Keratinocyte (primary cell): ENCODE measurements around the gene POM121C.
"Not testable (repeated sequence)": the region's sequence is repeated elsewhere in the genome, so short reads cannot be mapped to it uniquely, and the experiment has no call there.

Experiments used
- CTCF ChIP-seq, 3 experiments: IDR thresholded peaks in 1 of 3; conservative IDR thresholded peaks in 1 of 3; optimal IDR thresholded peaks in 1 of 3; 2 replicates in 2 of 3; 3 replicates in 1 of 3; pipeline versions ENCODE3 to v1.5.1; 2011; ENCODE audit warnings: low read length in 3 of 3, mild to moderate bottlenecking in 3 of 3, moderate library complexity in 2 of 3, control low read depth in 1 of 3, inconsistent platforms in 1 of 3; ENCODE audit not compliant: insufficient read depth in 2 of 3; ENCODE audit errors: extremely low read depth in 1 of 3
- EZH2 ChIP-seq: IDR thresholded peaks from one replicate; pipeline ENCODE4 v1.6.1; 2012; ENCODE audit warnings: inconsistent platforms, mild to moderate bottlenecking, low read length, moderate library complexity

DNA sequence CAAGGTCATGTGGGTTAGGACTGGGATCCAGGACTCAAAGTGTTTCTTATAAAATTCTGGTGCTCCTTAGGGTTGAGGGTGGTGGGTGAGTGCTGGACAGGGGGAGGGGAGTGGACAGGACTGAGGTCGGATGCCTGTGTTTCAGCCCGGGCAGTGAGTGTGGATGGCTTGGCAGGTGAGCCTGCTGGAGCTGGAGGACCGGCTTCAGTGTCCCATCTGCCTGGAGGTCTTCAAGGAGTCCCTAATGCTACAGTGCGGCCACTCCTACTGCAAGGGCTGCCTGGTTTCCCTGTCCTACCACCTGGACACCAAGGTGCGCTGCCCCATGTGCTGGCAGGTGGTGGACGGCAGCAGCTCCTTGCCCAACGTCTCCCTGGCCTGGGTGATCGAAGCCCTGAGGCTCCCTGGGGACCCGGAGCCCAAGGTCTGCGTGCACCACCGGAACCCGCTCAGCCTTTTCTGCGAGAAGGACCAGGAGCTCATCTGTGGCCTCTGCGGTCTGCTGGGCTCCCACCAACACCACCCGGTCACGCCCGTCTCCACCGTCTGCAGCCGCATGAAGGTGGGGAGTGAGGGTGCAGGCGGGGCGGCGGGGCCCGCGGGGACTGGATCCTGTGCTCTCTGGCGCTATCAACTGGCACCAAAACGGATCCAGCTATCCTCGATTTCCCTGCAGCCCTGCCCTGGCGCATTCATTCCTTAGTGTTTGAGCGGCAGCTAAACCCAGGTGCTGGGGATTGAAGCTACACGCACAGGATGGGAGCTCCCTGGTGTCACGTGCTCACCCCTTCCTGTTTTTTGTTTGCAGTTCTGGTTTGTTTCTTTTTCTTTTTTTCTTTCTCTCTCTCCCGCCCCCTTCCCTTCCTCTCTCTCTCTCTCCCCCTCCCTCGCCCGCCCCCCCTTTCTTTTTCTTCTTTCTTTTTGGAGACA lies 87.1 kb downstream of the POM121C start:
- TF ChIP-seq EZH2; CTCF (optimal IDR thresholded peaks at IDR 0.05 in 1 of 3, IDR thresholded peaks at IDR 0.05 in 1 of 3, conservative IDR thresholded peaks at IDR 0.05 in 1 of 3; ENCODE audit: extremely low read depth in 1 of 3, insufficient read depth in 2 of 3, low read length in 3 of 3): not testable (repeated sequence)
